DMS 273 (cell line): ENCODE results near the gene CDYL.
"Not testable (repeated sequence)": the region's sequence is repeated elsewhere in the genome, so short reads cannot be mapped to it uniquely, and the experiment has no call there.

Source experiments
- DNase-seq: peaks from one replicate; lab custom pipeline; 2025; ENCODE audit not compliant: unreplicated experiment; lab: John Stamatoyannopoulos, UW

The CDYL gene

GRCh38 chr6:4987432-4987831 lies 211.2 kb downstream of the CDYL start:
- DNase-seq, result no peak

- no peak for DNase-seq
Measured at GRCh38 chr6:4994741-4995140, 218.5 kb downstream of the CDYL start.

DNA sequence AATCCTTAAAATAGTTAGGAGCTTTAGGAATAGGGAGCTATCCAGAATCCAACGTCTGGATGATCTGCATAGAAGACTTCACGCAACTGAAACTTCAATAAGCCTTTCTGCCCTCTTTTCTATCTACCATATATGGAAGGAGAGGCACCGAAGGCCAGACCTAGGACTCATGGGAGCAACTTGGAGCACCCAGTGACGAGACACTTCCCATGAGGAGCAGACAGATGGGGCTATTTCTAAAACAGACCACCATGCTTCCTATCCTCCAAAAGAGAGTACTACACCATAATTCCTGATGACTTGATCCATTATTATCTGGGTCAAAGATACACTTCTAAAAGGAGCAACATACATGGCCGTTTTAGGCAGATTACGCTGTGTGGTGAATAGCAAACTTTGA lies 221.7 kb downstream of the CDYL start:
- DNase-seq, result no peak

GRCh38 chr6:4999586-4999985 lies 223.4 kb downstream of the CDYL start:
- DNase-seq, result no peak

GRCh38 chr6:5003604-5004372 lies 227.6 kb downstream of the CDYL start, which contains the start of gene RPP40:
TSS of gene RPP40 (minus strand) at chr6:5004037. CDS start at chr6:5004002, 35 bp downstream.
- DNase-seq, result peak; percentile 99

GRCh38 chr6:5004373-5005037 lies 228.3 kb downstream of the CDYL start:
- no peak for DNase-seq

GRCh38 chr6:5005038-5005433 lies 228.8 kb downstream of the CDYL start:
- DNase-seq, result not testable (repeated sequence)
